DMS79 treated with DMSO at 0.1 percent for 48 hours (cell line): Measurements from ENCODE around the gene MTMR3.
"Not testable (repeated sequence)": the region's sequence is repeated elsewhere in the genome, so short reads cannot be mapped to it uniquely, and the experiment has no call there.

ENCODE experiments used
- DNase-seq: peaks from one replicate; lab custom pipeline; 2025; lab: John Stamatoyannopoulos, UW

MTMR3 gene

DNA sequence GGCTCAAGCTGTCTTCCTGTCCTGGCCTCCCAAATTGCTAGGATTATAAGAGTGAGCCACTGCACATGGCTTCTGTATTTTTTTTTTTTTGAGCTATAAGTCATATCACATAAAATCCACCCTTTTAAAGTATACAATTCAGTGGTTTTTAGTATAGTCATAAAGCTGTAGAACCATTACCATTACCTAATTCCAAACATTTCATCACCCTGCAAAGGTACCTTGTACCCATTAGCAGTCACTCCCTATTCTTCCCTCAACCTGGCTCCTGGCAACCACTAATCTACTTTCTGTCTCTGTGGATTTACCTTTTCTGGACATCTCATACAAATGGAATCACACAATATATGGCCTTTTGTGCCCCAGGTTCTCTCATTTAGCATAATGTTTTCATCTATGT is 84.5 kb downstream of the MTMR3 start:
- DNase-seq, result no peak

DNA sequence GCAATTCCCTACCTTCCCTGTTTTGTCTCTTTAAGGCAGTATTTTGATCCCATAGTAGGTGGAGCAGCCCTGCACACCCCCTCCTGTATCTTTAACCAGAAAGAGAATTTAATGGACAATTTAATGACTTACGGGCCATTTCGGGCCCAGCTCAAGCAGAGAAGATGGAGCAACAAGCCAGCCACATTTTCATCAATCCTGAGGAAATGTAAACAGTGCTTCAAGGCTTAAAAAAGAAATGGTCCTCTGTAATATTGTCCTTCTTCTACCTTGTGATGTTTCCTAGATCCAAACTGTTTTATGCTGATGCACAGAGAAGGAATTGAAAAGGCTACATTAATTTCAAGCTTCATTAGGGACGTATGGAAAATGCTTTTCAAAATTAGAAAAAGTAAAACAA is 88.6 kb downstream of the MTMR3 start:
- DNase-seq, result no peak

DNA sequence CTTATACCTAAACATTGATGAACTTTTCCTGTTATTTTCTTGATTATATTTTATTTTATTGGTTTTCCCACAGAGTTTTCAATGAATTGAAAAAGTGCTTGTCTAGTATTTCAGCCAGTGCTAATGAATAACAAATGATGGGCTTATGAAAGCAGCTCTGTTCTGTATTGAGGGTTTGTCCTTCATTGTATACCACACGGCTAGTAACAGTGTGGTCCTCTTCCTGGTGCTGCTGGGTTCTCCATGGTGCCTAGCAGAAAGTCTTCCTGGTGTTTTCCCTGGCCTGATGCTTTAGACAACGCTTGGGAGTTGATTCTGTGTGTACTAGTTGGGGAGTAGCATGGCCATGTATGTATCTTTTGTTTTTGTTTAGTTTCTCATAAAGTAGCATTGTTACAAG is 89.1 kb downstream of the MTMR3 start:
- no peak for DNase-seq

DNA sequence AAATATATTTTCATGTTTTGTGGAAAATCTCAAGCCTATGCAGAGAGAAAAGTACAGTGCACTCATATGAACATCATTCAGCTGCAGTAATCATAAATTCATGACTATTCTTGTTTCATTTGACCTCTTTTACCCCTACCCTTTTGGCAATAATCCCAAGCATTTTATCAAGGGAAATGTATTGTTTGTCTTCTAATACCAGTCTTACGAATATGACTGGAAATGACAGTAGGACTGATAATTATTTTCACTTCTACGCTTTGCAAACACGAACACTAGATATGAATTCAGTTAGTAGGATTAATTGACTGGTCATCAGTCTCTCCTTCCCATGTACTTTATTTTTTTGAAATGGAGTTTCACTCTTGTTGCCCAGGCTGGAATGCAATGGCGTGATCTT is 90.3 kb downstream of the MTMR3 start:
- DNase-seq, result no peak

DNA sequence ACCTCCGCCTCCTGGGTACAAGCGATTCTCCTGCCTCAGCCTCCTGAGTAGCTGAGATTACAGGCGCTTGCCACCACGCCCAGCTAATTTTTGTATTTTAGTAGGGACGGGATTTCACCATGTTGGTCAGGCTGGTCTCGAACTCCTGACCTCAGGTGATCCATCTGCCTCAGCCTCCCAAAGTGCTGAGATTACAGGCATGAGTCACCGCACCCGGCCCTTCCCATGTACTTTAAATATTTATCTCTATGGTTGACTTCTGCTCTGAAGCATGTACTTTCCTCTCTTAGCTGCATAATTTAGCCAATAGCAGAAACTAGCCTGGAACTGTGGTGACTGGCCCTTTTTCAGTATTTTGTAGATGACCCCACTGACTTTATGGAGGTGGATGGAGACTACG is 90.7 kb downstream of the MTMR3 start:
- not testable (repeated sequence) for DNase-seq

DNA sequence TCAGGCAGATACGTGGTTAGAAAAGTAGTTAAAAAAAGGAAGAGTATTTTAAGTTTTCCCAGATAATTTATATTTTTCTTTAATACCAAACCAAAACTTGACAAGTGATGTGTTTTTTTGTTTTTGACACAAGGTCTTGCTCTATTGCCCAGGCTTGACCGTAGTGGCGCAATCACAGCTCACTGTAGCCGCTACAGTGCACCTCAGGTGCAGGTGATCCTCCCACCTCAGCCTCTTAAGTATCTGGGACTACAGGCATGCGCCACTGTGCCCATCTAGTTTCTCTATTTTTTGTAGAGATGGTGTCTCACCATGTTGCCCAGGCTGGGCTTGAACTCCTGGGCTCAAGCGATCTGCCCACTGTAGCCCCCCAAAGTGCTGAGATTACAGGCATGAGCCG is 92.5 kb downstream of the MTMR3 start:
- no peak for DNase-seq

DNA sequence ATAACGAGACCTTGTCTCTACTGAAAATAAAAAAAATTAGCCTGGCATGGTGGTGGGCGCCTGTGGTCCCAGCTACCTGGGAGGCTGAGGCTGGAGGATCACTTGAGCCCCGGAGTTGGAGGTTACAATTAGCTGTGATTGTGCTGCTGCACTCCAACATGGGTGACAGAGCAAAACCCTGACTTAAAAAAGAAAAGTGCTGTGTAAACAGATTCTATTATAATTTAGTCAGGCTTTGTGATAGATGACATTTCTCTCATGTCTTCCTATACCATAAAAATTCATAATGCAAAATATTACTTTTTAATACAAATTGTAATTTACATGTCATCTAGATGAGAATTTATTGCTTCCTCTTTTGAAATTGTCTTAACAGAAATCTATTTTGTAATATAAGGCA is 94.1 kb downstream of the MTMR3 start:
- no peak for DNase-seq

DNA sequence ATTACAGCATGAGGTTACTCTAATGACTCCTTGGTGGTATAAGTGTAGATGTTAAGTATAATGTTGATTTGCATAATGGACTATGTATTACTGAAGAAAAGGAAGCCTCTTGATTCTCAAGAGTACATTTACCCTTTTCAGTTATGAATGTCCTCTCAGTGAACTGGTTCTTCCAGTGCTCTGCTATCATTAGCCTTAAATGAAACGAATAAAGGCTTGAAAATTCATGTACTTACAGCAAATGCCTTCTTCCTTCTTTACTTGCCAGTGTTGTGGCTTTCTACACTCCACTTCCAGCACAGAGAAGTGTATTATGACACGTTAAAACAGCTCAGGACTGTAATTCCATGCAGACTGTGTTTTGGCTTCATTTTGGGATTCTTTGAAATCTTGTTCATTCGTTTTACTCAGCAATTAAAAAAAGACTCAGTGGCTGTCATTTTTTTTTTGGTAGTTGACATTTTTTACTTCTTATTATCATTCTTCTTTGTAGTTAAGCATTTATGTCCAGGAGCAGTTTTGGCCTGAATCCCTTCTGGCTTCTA is 96.9 kb downstream of the MTMR3 start:
- DNase-seq, result peak; percentile 83

DNA sequence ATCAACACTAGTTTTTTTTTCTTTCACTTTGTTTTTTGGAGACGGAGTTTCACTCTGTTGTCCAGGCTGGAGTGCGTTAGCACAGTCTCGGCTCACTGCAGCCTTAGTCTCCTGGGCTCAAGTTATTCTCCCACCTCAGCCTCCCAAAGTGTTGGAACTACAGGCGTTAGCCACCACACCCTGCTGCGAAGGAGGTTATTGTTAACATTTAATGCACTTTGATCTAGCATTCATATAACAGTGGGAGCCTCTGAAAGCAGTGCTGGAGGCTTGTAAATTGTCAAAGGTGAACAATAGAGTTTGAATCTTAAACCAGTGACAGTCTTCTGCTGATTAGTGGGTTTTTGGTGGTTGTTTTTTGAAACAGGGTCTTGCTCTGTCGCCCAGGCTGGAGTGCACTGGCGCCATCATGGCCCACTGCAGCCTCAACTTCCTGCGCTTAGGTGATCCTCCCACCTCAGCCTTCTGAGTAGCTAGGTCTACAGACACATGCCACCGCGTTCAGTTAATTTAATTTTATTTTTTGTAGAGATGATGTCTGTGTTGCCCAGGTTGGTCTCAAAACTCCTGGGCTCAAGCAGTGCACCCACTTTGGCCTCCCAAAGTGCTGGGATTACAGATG is 100.4 kb downstream of the MTMR3 start:
- no peak for DNase-seq

DNA sequence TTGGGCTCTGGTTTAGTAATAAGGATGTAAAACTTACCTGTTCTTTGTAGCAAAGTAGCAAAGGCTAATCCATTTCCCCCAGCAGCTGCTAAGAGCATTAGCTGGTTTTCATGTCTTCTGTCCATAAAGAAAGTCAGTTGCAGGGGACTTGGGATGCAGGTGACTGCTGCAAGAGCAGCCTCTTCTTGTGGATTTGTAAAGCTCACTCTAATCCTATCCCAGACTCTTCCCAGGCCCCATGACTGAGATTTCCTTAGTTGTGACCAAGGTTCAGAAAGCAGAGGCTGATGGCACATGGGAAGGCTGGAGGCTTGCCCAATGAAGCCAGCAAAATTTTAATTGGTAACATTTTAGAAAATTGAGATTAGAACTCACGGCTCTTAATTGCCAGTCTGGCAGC is 102.9 kb downstream of the MTMR3 start:
- no peak for DNase-seq

DNA sequence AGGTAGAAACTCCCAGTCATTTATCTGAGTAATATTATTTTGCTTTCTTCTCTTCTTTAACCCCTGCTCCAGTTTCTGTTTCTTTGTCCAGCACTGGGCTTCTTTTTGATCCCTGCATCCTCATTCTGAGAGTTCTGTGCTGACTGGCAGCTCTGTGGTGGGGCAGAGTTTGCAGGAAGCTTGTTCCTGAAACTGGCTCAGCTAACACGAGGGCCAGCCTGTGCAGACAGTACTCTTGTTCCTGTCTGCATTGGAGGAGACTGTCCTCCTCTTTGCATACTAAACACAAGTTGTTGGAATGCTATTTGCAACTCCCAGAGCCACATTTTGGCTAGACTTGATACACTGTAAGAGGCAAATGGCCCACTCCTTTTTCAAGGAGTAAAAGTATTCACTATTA is 104.2 kb downstream of the MTMR3 start:
- DNase-seq, result no peak

DNA sequence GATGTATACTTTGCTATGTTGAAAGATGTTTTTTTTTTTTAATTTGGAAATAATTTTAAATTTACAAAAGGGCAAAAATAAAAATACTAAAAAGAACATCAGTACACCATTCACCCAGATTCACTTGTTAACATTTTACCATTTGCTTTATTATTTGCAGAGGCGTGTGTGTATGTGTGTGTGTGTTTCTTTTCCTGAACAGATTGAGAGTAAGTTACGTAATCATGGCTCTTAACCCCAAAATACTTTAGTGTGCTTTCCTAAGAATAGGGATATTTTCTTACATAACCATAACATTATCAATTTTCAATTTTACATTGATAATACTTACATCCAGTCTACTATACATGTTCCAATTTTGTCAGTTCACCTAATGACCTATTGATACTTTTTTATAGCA is 105.7 kb downstream of the MTMR3 start:
- no peak for DNase-seq

DNA sequence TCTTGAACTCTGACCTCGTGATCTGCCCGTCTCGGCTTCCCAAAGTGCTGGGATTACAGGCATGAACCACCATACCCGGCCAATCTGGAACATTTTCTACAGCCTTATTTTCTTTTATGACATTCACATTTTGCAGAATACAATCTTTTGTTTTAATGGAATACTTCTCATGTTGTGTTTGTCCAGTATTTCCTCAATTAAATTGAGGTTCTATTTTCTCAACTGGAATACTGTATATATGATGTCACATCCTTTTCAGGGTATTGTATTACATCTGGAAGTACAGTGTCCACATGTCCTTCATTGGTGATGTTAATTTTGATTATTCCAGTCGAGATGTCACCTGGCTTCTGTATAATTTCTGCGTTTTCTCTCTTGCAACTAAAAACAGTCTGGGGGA is 106.5 kb downstream of the MTMR3 start:
- DNase-seq, result no peak

DNA sequence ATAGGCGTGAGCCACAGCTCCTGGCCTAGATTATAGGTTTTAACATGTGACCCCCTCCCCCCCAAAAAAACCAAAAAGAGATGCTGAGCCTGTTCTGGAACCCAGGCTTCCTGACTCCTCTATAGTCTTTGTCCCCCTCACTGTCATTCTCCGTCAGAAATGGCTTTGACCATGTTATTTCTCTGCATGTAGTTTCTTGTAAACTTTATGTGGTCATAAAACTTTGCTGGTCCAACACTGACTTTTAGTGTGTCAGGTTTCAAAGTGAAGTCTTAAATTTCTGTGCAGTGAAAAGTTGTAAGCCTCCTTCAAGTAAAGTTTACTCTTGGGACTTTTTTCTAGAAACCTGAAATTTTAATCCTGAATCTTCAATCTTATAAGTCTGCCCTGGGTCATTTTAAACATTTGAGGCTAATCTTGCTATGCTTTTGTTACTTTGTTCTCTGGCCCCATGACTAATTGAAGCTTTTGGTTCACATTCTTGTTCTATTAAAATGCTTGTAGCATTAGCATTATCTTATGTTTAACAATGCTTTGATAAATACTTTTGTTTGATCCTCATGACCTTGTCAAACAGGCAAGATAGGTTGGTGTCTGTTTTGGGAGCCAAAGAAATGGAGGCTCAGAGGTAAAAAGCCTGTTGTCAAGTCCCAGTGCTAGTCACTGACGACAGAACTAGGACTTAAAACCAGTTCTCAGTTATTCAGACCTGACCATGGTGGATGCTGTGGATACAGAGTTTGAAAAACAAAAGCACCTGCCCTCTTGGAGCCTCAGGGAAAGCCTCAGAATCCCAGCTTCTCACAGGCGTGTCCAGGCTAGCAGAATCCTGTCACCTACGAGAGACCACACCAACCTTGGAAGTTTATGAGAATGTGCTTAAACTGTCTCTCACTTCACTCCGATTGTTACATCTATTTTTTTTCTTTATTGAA is 109.6 kb downstream of the MTMR3 start:
- no peak for DNase-seq

DNA sequence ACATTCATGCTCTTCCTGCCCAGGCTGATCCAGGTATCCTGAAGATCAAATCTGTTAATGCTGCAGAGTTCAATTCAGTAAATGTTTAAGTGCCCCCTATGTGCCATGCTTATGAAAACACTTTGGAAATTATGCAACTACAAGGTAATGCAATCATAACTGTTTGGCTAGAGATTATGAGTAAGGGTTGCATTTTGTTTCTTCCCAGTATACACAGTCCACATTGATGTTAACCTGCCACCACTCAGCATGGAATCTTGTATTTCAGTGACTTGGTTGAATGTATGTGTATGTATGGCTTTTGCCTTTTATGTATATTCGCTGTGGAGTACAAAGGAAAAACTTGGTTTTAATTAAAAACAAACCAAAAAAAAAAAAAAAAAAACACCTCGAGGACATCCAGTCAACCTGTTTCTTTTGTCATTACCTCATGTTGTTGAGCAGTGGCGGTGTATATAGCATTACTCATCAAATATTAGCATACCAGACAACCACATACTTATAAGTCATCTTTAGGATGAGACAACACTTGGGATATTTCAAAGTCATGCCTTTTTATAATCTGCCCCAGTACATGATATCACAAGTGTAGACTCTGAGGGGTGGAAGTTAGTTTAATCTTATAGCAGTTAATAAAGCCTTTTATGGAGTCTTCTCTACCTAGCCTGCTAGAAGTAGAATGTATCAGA is 111.2 kb downstream of the MTMR3 start:
- DNase-seq, result no peak

DNA sequence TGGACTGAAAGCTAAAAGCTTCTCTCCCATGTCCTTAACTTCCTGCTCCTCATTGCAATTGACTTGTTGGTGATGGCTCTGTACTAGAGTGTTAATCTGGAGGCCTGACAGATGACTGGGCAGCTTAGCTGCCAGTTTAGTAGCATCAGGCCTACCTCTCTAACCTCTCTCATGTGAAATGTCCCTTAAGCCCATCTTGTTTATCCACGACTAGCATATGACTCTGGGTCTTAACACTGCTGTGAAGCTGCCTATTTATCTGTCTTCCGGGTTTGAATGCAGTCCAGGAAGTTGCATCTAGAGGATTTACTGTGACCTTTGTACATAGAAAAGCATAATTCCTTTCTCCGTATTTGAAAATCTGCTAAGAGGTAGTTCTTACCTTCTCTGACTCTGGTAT is 112.0 kb downstream of the MTMR3 start:
- DNase-seq, result no peak

DNA sequence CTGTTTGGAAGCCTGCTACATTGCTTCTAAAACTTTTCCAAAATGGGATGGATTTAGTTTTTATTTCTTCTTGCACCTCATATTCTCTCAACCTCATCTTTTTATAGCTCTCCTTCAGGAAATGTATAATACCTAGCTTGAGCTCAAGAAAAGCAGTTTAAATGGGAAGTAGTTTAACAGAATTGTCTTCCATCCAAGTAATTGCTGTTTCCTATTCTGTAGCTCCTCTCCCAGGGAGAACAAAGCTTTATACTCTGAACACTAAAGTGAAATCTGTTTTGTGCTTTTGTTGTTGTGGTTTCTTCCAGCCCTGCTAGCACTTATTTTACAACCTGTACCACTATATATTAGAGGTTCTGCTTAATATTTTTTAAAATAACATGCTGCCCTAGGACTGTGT is 114.1 kb downstream of the MTMR3 start:
- DNase-seq, result no peak

DNA sequence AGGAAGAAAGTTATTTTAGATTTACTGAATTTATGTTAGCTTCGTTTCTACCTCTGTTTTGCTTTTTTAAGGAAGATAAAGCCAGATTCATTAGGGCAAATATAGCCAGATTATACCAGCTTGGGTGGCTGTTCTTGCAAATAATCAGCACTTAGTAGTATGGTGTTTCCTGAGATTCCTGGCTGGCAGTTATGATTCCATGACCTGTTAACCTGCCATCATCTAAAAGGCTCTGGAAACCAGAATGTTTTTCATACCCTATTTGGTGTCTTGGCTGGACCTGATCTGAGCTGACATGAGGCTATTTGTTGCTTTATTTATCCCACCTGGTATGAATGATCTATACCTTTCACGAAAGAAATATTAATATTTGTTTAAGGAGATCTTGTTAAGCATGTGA is 114.5 kb downstream of the MTMR3 start:
- DNase-seq, result no peak

DNA sequence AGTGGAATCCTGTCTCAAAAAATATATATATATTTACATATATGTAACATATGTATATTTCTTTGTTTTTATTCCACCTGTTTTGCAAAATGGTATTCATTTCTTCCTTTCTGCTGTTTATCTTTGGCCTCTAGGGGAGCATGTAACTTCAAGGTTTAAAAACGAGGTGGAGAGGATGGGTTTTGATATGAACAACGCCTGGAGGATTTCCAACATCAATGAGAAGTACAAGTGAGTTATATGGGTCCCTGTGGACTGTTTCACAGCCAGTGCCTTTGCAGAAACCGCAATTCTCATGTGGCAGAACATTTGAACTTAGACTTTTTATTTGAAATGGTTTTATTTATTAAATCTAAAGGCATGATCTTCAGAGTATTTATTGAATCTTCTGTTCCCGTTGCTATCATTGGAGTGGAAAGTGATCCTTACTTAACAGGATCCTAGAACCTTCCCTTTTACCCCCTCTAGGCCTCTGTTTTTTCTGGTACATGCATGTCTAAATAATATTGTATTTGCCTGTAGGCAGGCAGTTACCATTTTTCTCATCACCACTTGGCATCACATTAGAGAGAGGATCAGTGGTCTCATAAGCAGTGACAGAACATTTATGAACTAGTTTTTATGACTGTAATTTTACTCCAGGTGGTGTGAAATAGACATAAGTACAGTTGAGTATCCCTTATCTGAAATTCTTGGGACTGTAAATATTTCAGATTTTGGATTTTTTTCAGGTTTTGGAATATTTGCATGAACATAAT is 115.8 kb downstream of the MTMR3 start:
- DNase-seq, result peak; percentile 62

DNA sequence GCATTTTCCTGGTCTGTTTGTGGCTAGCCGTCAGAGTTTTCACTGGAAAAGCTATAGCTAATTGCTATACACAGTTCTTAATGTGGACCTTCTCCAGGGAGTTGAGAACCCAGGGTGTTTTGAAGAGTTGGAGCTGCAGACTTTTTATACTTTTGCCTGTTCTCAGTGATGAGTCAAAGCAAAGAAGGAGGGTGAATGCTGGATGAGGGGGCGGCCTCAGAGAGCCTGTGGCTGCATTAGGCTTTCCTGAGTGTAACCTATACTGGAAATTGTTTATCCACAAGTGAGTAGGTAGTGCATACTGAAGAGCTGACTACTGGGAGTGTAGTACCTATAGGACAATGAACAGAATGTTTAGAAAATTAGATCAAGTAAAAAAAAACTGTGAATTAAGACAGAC is 117.6 kb downstream of the MTMR3 start:
- no peak for DNase-seq

DNA sequence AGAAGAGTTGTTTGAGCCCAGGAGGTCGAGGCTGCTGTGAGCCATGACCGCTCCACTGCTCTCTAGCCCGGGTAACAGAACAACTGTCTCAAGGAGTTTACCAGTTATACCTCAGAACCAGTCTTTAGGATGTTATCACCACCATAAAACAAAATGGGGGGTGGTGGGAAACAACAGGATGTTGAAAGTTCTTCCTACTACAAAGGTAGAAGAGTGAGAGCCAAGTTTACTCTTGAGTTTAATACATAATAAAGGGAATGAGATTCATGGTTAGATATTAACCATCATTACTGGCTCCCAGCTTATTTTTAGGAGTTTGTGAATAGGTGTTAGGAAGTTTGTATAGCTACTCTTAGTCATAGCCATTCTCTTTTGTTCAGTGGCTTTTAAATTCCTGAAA is 118.5 kb downstream of the MTMR3 start:
- no peak for DNase-seq

DNA sequence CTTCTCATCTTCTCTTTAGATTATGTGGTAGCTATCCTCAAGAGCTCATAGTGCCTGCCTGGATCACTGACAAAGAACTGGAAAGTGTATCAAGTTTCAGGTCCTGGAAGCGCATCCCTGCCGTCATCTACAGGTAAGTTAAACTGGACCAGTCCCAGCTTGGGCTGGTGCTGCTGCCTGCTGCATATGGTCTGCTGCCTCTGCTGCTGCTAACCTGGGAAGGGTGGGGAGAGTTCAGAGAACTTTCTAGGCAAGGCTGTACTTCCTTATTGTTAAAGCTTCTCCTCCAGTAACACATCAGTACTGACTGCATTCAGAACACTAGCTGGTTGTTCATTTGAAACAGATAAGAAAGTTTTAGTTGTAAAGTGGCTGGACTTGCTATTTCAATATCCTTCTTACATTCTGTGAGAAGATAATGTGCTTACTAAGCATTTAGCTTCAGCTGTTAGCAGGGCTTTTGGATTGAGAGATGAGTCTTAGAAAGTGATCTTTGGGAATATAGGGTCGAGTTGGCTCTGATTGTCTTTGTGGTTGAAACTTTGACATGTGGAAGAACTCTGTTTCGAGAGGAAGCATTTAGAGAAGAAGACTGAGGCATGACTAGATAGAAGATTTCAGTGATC is 120.0 kb downstream of the MTMR3 start:
- DNase-seq, result no peak
